SKM-1 treated with dmso at 0.1 percent for 144 hours (cell line): ENCODE measurements around the gene ATP1B3.
A peak's percentile ranks its signal among the peaks of the same experiment; 100 is the strongest.
"Not testable (repeated sequence)": the region's sequence is repeated elsewhere in the genome, so short reads cannot be mapped to it uniquely, and the experiment has no call there.

Source experiments
- DNase-seq: peaks from one replicate; lab custom pipeline; 2025; ENCODE audit not compliant: unreplicated experiment; lab: John Stamatoyannopoulos, UW

Gene ATP1B3

GRCh38 chr3:141901914-141902313, 25.5 kb downstream of the ATP1B3 start:
- DNase-seq: no peak

- DNase-seq: no peak
These were observed 27.8 kb downstream of the ATP1B3 start for GRCh38 chr3:141904203-141904602.

GRCh38 chr3:141905129-141905528, 28.7 kb downstream of the ATP1B3 start:
- DNase-seq: no peak

GRCh38 chr3:141909408-141909807, 33.0 kb downstream of the ATP1B3 start:
- no peak for DNase-seq

- DNase-seq: not testable (repeated sequence)
These were observed 33.5 kb downstream of the ATP1B3 start for GRCh38 chr3:141909986-141910385.

GRCh38 chr3:141913150-141913811, 36.8 kb downstream of the ATP1B3 start:
- peak; percentile 48 for DNase-seq

GRCh38 chr3:141914311-141914710, 37.9 kb downstream of the ATP1B3 start:
- no peak for DNase-seq

- DNase-seq: no peak
These were observed 38.6 kb downstream of the ATP1B3 start for GRCh38 chr3:141915016-141915415.

GRCh38 chr3:141915766-141916165, 39.3 kb downstream of the ATP1B3 start:
- no peak for DNase-seq

GRCh38 chr3:141920701-141921100, 44.3 kb downstream of the ATP1B3 start:
- DNase-seq: no peak

- DNase-seq: no peak
These were observed 44.9 kb downstream of the ATP1B3 start for GRCh38 chr3:141921316-141921715.

GRCh38 chr3:141925677-141926076, 49.2 kb downstream of the ATP1B3 start:
- DNase-seq: not testable (repeated sequence)

GRCh38 chr3:141926929-141927328, 50.5 kb downstream of the ATP1B3 start:
- DNase-seq: no peak

- no peak for DNase-seq
These were observed 52.3 kb downstream of the ATP1B3 start for GRCh38 chr3:141928631-141929270.

GRCh38 chr3:141929341-141929995, 53.0 kb downstream of the ATP1B3 start:
- DNase-seq: no peak

- no peak for DNase-seq
These were observed 54.4 kb downstream of the ATP1B3 start for GRCh38 chr3:141930801-141931200.

- DNase-seq: no peak
These were observed 57.2 kb downstream of the ATP1B3 start for GRCh38 chr3:141933421-141934300.

GRCh38 chr3:141934354-141934753, 57.9 kb downstream of the ATP1B3 start:
- DNase-seq: no peak

GRCh38 chr3:141938011-141938500, 61.6 kb downstream of the ATP1B3 start:
- no peak for DNase-seq

- no peak for DNase-seq
These were observed 63.3 kb downstream of the ATP1B3 start for GRCh38 chr3:141939759-141940158.

- no peak for DNase-seq
These were observed 63.8 kb downstream of the ATP1B3 start for GRCh38 chr3:141940194-141940776.
